Smooth muscle cell of the brain vasculature (primary cell): Measurements from ENCODE around the gene C4B.

Experiments used
- DNase-seq: peaks from one replicate; pipeline ENCODE4 v3.0.0-alpha.2; 2012; ENCODE audit warnings: low read depth, low spot score

C4B gene

DNA sequence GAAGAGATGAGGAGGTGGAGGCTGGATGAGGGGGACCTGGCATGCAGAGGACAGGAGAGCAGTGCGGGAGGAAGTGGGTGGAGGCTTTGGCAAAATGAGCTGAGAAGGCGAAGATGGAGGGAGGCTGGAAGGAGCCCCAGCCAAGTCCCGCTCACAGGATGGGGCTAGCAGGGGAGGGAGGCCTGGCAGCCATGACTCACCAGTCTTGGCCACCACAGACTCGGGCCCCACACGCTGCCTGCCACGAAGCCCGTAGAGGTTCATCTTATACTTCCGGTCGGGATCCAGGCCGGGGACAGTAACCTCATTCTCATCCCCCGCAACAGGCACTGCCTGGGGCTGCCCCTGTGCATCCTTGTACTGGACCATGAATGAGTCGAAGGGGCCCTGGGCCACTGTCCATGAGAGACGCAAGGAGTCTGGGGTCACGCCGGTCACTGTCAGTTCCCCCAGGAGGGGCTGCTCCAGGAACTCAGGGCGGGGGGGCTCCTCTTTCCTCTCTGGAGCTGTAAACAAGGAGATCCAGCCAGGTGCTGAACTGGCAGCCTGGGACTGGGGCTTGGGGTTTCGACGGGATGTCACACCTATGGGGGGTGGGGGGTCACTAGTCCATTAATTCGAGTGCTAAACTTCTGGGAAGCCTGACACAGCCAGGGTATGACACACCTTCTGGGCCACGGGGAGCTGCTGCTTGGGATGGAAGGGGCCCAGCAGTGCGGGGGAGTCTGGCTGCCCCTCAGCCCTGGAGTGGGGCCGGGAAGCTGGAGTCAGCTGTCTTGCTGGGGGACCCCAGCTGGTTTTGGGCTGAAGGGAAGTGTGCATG is 66.8 kb downstream of the C4B start:
- peak; percentile 40 for DNase-seq

DNA sequence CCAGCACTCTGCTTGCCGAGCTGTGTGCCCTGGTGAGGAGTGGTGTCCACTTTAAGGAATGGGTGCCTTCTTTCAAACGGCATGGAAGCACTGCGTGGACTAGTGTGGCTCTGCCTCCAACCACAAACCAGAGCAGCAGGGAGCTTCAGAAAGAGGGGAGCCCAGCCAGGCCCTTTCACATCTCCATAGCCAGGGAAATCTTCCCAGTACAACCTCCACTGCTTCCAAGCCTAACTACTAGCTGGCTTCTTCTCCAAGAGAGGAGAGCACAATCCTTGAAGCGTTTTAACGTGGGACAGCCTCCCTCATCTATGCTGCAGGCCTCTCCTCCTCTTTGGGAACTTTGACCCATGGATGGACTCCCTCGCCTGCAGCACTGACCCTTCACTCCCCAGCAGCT is 67.9 kb downstream of the C4B start:
- no peak for DNase-seq

DNA sequence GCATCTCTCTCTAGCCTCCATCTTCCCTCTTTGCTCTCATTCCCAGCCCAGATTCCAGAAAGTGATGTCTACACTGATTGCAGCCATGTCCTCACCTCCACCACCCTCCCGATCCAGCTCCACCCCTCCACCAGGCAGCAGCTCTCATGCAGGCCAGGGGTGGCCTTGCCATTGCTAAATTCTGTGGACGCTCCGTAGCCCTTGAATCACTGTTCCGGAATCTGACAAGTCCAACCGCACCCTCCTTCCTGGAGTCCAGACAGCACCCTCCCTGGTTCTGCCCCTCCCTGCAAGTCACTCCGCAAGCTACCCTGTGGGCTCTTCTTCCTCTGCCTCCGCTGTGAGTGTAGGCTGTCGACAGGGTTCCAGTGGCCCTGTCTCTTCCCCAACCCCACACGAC is 68.3 kb downstream of the C4B start:
- DNase-seq: no peak

DNA sequence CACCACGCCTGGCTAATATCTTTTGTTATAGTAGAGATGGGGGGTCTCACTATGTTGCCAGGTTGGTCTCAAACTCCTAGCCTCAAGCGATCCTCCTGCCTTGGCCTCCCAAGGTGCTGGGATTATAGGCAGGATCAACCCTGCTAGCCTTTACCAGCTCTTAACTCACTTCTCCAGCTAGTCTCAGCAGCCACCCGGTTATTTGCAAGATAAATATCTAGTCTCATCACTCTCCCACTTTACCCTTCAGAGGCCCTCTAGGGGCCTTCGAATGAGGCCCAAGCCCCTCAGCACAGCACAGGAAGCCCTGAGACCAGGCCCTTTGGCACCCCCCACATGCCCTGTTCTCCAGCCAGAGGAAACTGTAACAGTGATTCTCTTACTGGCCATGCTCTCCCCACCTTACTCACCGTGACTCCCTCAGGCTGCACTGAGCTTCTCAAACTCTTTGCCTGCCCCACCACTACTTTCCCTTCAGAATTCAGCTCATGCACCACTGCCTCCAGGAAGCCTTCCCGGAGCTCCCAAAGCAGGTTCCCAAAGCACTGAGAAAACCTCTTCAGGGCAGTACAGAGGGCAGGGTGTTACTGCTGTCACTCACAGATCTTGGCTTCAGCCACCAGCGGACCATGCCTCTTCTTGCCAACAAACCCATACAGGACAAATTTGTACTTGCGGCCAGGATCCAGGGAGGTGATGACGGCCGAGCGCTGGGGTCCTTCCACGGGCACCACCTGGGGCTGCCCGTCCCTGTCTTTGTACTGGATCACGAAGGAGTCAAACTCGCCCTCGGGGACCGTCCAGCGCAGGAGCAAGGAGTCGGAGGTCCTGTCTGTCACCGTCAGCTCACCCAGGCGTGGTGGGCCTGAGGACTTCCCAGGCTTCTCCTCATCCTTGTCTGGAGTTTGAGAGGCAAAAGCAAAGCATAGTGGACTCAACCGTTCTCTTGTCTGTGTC is 69.5 kb downstream of the C4B start:
- no peak for DNase-seq

DNA sequence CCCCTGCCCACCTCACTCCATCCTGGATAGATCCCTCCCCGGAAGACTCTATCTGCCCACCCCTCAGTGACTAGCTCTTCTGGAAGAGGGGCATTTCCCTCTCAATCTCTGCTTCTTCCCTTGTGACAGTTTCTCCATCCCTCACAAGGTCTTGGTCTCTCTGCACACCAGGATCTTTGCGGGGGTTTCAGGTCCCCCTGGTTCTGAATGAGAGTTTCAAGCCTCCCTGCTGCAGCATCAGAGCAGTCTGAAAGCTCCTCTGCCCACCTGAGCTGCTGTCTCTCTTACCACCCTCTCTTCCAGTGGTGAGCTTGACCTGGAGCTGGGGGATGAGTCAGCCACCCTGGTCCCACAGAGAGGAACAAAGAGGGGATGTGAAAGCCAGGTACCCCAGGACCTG is 70.2 kb downstream of the C4B start:
- DNase-seq: no peak
